B cell (primary cell): ENCODE measurements around the gene RAE1. TPM values are rescaled to one million over a fixed set of nuclear protein-coding genes. Genes with fewer than 3 reads are reported as not detected.

Experiments
- ATAC-seq: fragments of 200-7000 bp; cut with Tn5 transposase; one replicate; pipeline ENCODE4 v1.10.0; 2021; ENCODE audit warnings: low read depth, mild to moderate bottlenecking, moderate number of reproducible peaks, moderate library complexity
- CTCF ChIA-PET: fragments of 350-600 bp; sonication (Branson Sonifier 250); formaldehyde crosslinking; loops from one replicate; lab custom pipeline; 2021; ENCODE audit warnings: antibody characterized with exemption, inconsistent platforms; lab: Charles Lee
- POLR2A ChIA-PET: fragments of 350-600 bp; sonication (Branson Sonifier 250); formaldehyde crosslinking; loops from one replicate; lab custom pipeline; 2021; ENCODE audit warnings: antibody characterized with exemption; lab: Charles Lee
- DNase-seq: peaks from one replicate; pipeline ENCODE4 v3.0.0; 2013
- H2AFZ ChIP-seq: 2 replicates; pipeline ENCODE4 v1.6.1; 2012; ENCODE audit warnings: mild to moderate bottlenecking, low read depth, low read length; ENCODE audit not compliant: insufficient read depth, poor library complexity, severe bottlenecking
- H3K27ac ChIP-seq, 2 donors: 1 replicate in 1 of 2; 2 replicates in 1 of 2; pipeline ENCODE4 v1.5.1; 2012 to 2013; ENCODE audit warnings: low read length in 2 of 2, mild to moderate bottlenecking in 2 of 2, moderate library complexity in 1 of 2
- H3K27me3 ChIP-seq, 4 experiments: fragments of 200-600 bp in 1 of 4; sonication (generic) in 1 of 4; replicated peaks in 1 of 4; 1 replicate in 2 of 4; 2 replicates in 2 of 4; pipeline versions ENCODE4 v1.6.1 to v1.7.0; 2013 to 2016; ENCODE audit warnings: low read length in 3 of 4, mild to moderate bottlenecking in 2 of 4, mixed read lengths in 1 of 4, moderate library complexity in 1 of 4; ENCODE audit not compliant: insufficient read depth in 4 of 4, control insufficient read depth in 3 of 4; ENCODE audit errors: control extremely low read depth in 1 of 4
- H3K36me3 ChIP-seq, 2 experiments: replicated peaks in 1 of 2; 1 replicate in 1 of 2; 2 replicates in 1 of 2; pipeline versions ENCODE4 v1.6.1 to v1.7.1; 2013; ENCODE audit warnings: low read length in 1 of 2; ENCODE audit not compliant: insufficient read depth in 2 of 2, control insufficient read depth in 1 of 2; ENCODE audit errors: control extremely low read depth in 1 of 2, extremely low read depth in 1 of 2
- H3K4me1 ChIP-seq, 2 donors: fragments of 200-600 bp in 1 of 2; sonication (generic) in 1 of 2; 1 replicate in 1 of 2; 2 replicates in 1 of 2; pipeline versions ENCODE4 v1.5.1 to v1.6.1; 2013 to 2017; ENCODE audit warnings: low read length in 2 of 2; ENCODE audit not compliant: control insufficient read depth in 2 of 2, insufficient read depth in 2 of 2
- H3K4me2 ChIP-seq: replicated peaks from 2 replicates; pipeline ENCODE3; 2012; ENCODE audit warnings: mild to moderate bottlenecking, low read depth, low read length; ENCODE audit not compliant: poor library complexity, severe bottlenecking
- H3K4me3 ChIP-seq, 5 experiments: fragments of 200-600 bp in 1 of 5; sonication (generic) in 1 of 5; 1 replicate in 3 of 5; 2 replicates in 2 of 5; pipeline versions ENCODE4 v1.5.1 to v1.7.0; 2011 to 2016; ENCODE audit warnings: low read length in 4 of 5, mild to moderate bottlenecking in 4 of 5, low read depth in 2 of 5, control low read depth in 1 of 5, moderate library complexity in 1 of 5; ENCODE audit not compliant: insufficient read depth in 1 of 5; ENCODE audit errors: control extremely low read depth in 1 of 5, extremely low read depth in 1 of 5
- H3K79me2 ChIP-seq: fragments of 200-600 bp; sonication (generic); one replicate; pipeline ENCODE4 v1.6.0; 2016; ENCODE audit warnings: low read length; ENCODE audit not compliant: control insufficient read depth, insufficient read depth
- H3K9ac ChIP-seq: fragments of 200-600 bp; sonication (generic); 2 replicates; pipeline ENCODE4 v1.6.1; 2017; ENCODE audit warnings: mild to moderate bottlenecking, low read length, moderate library complexity
- H3K9me3 ChIP-seq, 3 donors: one replicate each; pipeline versions ENCODE4 v1.6.1 to v1.7.1; 2013; ENCODE audit warnings: low read length in 2 of 3; ENCODE audit not compliant: control insufficient read depth in 2 of 3, insufficient read depth in 1 of 3; ENCODE audit errors: control extremely low read depth in 1 of 3
- H4K20me1 ChIP-seq: 2 replicates; pipeline ENCODE4 v1.6.0; 2012; ENCODE audit warnings: mild to moderate bottlenecking, low read length; ENCODE audit not compliant: insufficient read depth, control insufficient read depth, poor library complexity, severe bottlenecking
- H3K27ac Mint-ChIP-seq: one replicate; pipeline ENCODE4 v1.8.0; 2021; ENCODE audit warnings: mixed read lengths
- H3K27me3 Mint-ChIP-seq: one replicate; pipeline ENCODE4 v1.8.0; 2021; ENCODE audit warnings: mixed read lengths
- H3K4me1 Mint-ChIP-seq: one replicate; pipeline ENCODE4 v1.8.0; 2021; ENCODE audit warnings: mixed read lengths
- H3K4me3 Mint-ChIP-seq: one replicate; pipeline ENCODE4 v1.8.0; 2021; ENCODE audit warnings: mixed read lengths
- H3K9me3 Mint-ChIP-seq: one replicate; pipeline ENCODE4 v1.8.0; 2022; ENCODE audit warnings: mixed read lengths; ENCODE audit not compliant: insufficient read depth
- CTCF ChIP-seq: fragments of 200-600 bp; IDR thresholded peaks from one replicate; pipeline ENCODE4 v1.8.0; 2022; ENCODE audit warnings: antibody characterized with exemption, mild to moderate bottlenecking
- EZH2 ChIP-seq: IDR thresholded peaks from 2 replicates; pipeline ENCODE4 v1.6.1; 2012; ENCODE audit warnings: borderline replicate concordance, low read depth, mild to moderate bottlenecking, moderate library complexity, low read length; ENCODE audit not compliant: insufficient read depth, poor library complexity, severe bottlenecking
- WGBS: methylation state at CpG from one replicate; pipeline ENCODE4 v1.1.5; 2013; ENCODE audit warnings: missing lambda C conversion rate; ENCODE audit not compliant: insufficient coverage; 5-methylcytosine and 5-hydroxymethylcytosine counted together
- intact Hi-C: fragments of 100-400 bp; cut with micrococcal nuclease; formaldehyde crosslinking; loops from one replicate; pipeline ENCODE4 v1.10.0; 2022
- polyA plus RNA-seq: library from polyadenylated mRNA; depleted of rRNA; stranded (reverse); fragments of >200 nt; gene quantifications from 2 replicates; pipeline ENCODE4 v1.2.3, GENCODE V29; 2012
- total RNA-seq, 2 donors: library from RNA; stranded (reverse); fragments of 120-200 nt in 1 of 2; gene quantifications; 1 replicate in 1 of 2; 2 replicates in 1 of 2; pipeline versions ENCODE4 v1.2.3 to v1.2.4, GENCODE V29; 2013 to 2022

Gene RAE1
- total and polyA plus RNA-seq, 2 donors (not counting 1 experiment from before 2014, with no cell fraction given) = 32.6 to 33.3 TPM

DNA sequence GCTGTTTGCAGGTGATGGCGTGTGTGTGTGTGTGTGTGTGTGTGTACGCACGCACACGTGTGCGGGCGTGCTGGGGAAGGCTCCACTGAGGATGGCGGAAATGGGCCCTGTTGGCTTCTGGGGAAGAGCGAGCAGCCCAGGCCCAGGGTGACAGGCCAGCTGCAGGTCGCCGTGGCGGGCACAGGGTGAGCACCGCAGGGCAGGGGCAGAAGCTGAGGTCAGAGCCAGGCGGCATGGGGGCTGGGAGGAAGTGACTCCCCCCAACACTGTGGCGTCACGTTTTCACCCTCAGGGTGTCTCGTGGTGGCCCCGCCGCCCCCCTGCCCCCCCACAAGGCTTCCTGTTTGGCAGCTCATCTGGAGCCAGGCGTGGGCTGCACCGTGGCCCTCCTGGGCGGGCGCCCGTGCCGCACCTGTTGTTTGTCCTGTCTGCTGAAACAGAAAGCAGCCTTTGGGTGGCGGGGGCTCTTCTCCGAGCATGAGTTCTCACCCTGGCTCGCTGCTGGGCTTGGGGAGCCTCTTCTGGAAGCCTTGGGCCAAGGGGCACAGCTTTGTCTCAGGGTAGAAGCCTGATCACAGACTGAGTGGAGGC lies 47.3 kb downstream of the RAE1 start:
- no peaks in the 10 kb centered on the region for H3K9me3 Mint-ChIP-seq
- intact Hi-C loops = loop anchor here (1.0 to 10.0 kb wide), 8 partner anchors 9 to 1606 kb away; partner anchors contain the start of genes CTSZ and RAE1
- CTCF ChIA-PET = interaction anchor here (0.7 to 7.1 kb wide), 22 partner anchors 9 to 314 kb away, joined by 3 to 69 read pairs (median 8); partner anchors contain the start of gene ZBP1
- peak overlapping the region in 4 of 5 experiments; percentile 23 to 56 (median 46) for H3K4me3 ChIP-seq
- WGBS = 0% methylated on average over 19 of the region's 27 CpGs
- no peaks in the 10 kb centered on the region for H3K27me3 Mint-ChIP-seq
- no peak for TF ChIP-seq EZH2
- TF ChIP-seq CTCF = no peak
- H3K9me3 ChIP-seq = peaks cover 0 to 6% (median 0%) of the 10 kb centered on the region in 3 donors
- peak overlapping the region; percentile 96 to 97 for H3K27ac ChIP-seq
- peak; percentile 99 for DNase-seq
- peak overlapping the region; percentile 98 for H3K4me2 ChIP-seq
- no peak overlapping the region for H2AFZ ChIP-seq
- peaks cover 98% of the 10 kb centered on the region for H3K4me1 Mint-ChIP-seq
- peak; percentile 72 for ATAC-seq
- H3K36me3 ChIP-seq = peaks cover 5 to 87% of the 10 kb centered on the region in 2 experiments
- H3K79me2 ChIP-seq = peaks cover 84% of the 10 kb centered on the region
- peak overlapping the region; percentile 92 for H3K4me3 Mint-ChIP-seq
- POLR2A ChIA-PET = interaction anchor here (0.5 to 5.1 kb wide), 25 partner anchors 8 to 1501 kb away, joined by 3 to 109 read pairs (median 4); partner anchors contain the start of genes RBM38, VAPB and ZBP1
- H3K27me3 ChIP-seq = no peaks in the 10 kb centered on the region
- peaks cover 97 to 99% of the 10 kb centered on the region in 2 donors for H3K4me1 ChIP-seq
- peak overlapping the region; percentile 62 for H3K9ac ChIP-seq
- H4K20me1 ChIP-seq = peaks cover 77% of the 10 kb centered on the region
- H3K27ac Mint-ChIP-seq = peak overlapping the region; percentile 100
